BE2C (cell line): ENCODE data around the gene NINL.

Experiments used
- DNase-seq: peaks from one replicate; pipeline ENCODE4 v3.0.0-alpha.2; 2020
- H3K27me3 ChIP-seq: fragments of 250-450 bp; sonication (Bioruptor Pico); 2 replicates; pipeline ENCODE4 v1.5.1; 2020; ENCODE audit warnings: mild to moderate bottlenecking
- H3K36me3 ChIP-seq: fragments of 250-450 bp; sonication (Bioruptor Pico); 2 replicates; pipeline ENCODE4 v1.5.1; 2020; ENCODE audit warnings: mild to moderate bottlenecking
- H3K4me1 ChIP-seq: fragments of 250-450 bp; sonication (Bioruptor Pico); 2 replicates; pipeline ENCODE4 v1.5.1; 2020
- H3K4me3 ChIP-seq: 2 replicates; pipeline ENCODE4 v1.5.1; 2011; ENCODE audit warnings: low read depth, low read length
- H3K9me3 ChIP-seq: fragments of 250-450 bp; sonication (Bioruptor Pico); 2 replicates; pipeline ENCODE4 v1.5.1; 2020
- TF ChIP-seq, protein P1 (sequence below): IDR thresholded peaks from 2 replicates; pipeline ENCODE4 v1.5.1; 2012; ENCODE audit warnings: mild to moderate bottlenecking, low read depth, low read length

NINL gene

GRCh38 chr20:25549843-25550477 is 35.4 kb downstream of the NINL start:
- no peaks in the 10 kb centered on the region for H3K9me3 ChIP-seq
- TF ChIP-seq, protein P1, sequence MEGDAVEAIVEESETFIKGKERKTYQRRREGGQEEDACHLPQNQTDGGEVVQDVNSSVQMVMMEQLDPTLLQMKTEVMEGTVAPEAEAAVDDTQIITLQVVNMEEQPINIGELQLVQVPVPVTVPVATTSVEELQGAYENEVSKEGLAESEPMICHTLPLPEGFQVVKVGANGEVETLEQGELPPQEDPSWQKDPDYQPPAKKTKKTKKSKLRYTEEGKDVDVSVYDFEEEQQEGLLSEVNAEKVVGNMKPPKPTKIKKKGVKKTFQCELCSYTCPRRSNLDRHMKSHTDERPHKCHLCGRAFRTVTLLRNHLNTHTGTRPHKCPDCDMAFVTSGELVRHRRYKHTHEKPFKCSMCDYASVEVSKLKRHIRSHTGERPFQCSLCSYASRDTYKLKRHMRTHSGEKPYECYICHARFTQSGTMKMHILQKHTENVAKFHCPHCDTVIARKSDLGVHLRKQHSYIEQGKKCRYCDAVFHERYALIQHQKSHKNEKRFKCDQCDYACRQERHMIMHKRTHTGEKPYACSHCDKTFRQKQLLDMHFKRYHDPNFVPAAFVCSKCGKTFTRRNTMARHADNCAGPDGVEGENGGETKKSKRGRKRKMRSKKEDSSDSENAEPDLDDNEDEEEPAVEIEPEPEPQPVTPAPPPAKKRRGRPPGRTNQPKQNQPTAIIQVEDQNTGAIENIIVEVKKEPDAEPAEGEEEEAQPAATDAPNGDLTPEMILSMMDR: no peak
- no peak overlapping the region for H3K4me3 ChIP-seq
- 0 out of 2 replicates have a peak, but pooled peaks cover 7% of the 10 kb centered on the region for H3K4me1 ChIP-seq
- no peaks in the 10 kb centered on the region for H3K27me3 ChIP-seq
- no peak for DNase-seq
- H3K36me3 ChIP-seq: no peaks in the 10 kb centered on the region

- Histone ChIP-seq H3K36me3 (no peaks in the 10 kb centered on the region), H3K9me3 (no peaks in the 10 kb centered on the region), H3K27me3 (no peaks in the 10 kb centered on the region), H3K4me1 (0 out of 2 replicates have a peak, but pooled peaks cover 7% of the 10 kb centered on the region), H3K4me3 (no peak overlapping the region)
- TF ChIP-seq, protein P1: no peak
- no peak for DNase-seq
Measured at GRCh38 chr20:25549172-25549773, 36.1 kb downstream of the NINL start.

- H3K4me1 ChIP-seq: 0 out of 2 replicates have a peak, but pooled peaks cover 4% of the 10 kb centered on the region
- H3K27me3 ChIP-seq: no peaks in the 10 kb centered on the region
- no peak overlapping the region for H3K4me3 ChIP-seq
- DNase-seq: no peak
- TF ChIP-seq, protein P1: no peak
- H3K9me3 ChIP-seq: no peaks in the 10 kb centered on the region
- H3K36me3 ChIP-seq: no peaks in the 10 kb centered on the region
Measured at GRCh38 chr20:25548613-25549086, 36.7 kb downstream of the NINL start.

- Histone ChIP-seq H3K36me3 (no peaks in the 10 kb centered on the region), H3K9me3 (no peaks in the 10 kb centered on the region), H3K4me3 (no peak overlapping the region), H3K4me1 (no peaks in the 10 kb centered on the region), H3K27me3 (no peaks in the 10 kb centered on the region)
- DNase-seq: no peak
- TF ChIP-seq, protein P1: no peak
Measured at GRCh38 chr20:25547999-25548398, 37.3 kb downstream of the NINL start.

GRCh38 chr20:25547063-25547462 is 38.3 kb downstream of the NINL start:
- Histone ChIP-seq H3K36me3 (no peaks in the 10 kb centered on the region), H3K4me3 (no peak overlapping the region), H3K9me3 (no peaks in the 10 kb centered on the region), H3K27me3 (no peaks in the 10 kb centered on the region), H3K4me1 (no peaks in the 10 kb centered on the region)
- no peak for DNase-seq
- TF ChIP-seq, protein P1: no peak

DNA sequence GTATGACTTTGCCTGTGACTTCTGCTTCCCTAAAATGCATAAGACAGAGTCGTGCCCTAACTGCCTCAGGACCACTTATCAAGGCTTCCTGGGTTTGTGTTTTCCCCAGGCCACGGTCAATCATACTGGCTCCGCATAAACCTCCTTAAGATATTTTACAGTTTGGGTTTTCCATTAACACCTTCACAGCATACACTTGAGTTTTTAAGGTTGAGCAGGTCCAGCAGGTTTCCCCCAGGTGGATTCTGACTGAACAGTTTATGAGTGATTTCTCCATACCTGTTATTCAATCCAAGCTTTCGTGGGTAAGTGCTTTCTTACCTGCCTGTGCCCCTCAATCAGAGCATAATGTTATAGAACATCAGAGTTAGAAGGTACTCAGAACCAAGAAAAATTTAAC is 39.3 kb downstream of the NINL start:
- TF ChIP-seq, protein P1: no peak
- Histone ChIP-seq H3K4me1 (no peaks in the 10 kb centered on the region), H3K4me3 (no peak overlapping the region), H3K9me3 (no peaks in the 10 kb centered on the region), H3K36me3 (no peaks in the 10 kb centered on the region), H3K27me3 (no peaks in the 10 kb centered on the region)
- DNase-seq: no peak
